ENCODE results near the gene CCDC178. TPM values are rescaled to one million over a fixed set of nuclear protein-coding genes. Genes with fewer than 3 reads are reported as not detected.

The CCDC178 gene
- total RNA-seq, 2 experiments from 2014 or later = not detected

DNA sequence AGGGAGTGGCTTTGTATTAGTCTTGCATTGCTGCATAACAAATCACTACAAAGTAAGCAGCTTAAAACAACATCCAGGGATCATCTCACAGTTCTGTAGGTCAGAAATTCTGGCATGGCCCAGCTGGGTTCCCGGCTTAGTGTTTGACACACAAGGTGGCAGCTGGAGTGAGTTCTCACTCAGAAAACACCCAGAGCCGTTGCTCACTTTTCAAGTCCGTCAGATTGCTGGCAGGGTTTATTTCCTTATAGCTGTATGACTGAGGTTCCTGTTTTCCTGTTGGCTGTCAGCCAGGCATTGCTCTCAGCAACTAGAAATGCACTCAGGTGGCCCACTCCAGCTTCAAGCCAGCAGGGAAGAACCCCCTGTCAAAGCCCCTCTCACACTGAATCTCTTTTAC is 324.1 kb downstream of the CCDC178 start:
- Mint-ChIP-seq H3K9me3 (peaks cover 13% of the 10 kb centered on the region), H3K36me3 (ENCODE audit: low read depth) (no peaks in the 10 kb centered on the region), H3K4me3 (no peak overlapping the region), H3K4me1 (ENCODE audit: low read depth) (no peaks in the 10 kb centered on the region), H3K27me3 (no peaks in the 10 kb centered on the region), H3K27ac (no peak overlapping the region)
- ATAC-seq (no peak), DNase-seq (no peak)
- POLR2A ChIA-PET = no interaction called here
- TF ChIP-seq, protein P1, sequence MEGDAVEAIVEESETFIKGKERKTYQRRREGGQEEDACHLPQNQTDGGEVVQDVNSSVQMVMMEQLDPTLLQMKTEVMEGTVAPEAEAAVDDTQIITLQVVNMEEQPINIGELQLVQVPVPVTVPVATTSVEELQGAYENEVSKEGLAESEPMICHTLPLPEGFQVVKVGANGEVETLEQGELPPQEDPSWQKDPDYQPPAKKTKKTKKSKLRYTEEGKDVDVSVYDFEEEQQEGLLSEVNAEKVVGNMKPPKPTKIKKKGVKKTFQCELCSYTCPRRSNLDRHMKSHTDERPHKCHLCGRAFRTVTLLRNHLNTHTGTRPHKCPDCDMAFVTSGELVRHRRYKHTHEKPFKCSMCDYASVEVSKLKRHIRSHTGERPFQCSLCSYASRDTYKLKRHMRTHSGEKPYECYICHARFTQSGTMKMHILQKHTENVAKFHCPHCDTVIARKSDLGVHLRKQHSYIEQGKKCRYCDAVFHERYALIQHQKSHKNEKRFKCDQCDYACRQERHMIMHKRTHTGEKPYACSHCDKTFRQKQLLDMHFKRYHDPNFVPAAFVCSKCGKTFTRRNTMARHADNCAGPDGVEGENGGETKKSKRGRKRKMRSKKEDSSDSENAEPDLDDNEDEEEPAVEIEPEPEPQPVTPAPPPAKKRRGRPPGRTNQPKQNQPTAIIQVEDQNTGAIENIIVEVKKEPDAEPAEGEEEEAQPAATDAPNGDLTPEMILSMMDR (IDR thresholded peaks at IDR 0.05) = no peak
- intact Hi-C loops (cut with micrococcal nuclease) = no loop called here
- CTCF ChIA-PET = no interaction called here

DNA sequence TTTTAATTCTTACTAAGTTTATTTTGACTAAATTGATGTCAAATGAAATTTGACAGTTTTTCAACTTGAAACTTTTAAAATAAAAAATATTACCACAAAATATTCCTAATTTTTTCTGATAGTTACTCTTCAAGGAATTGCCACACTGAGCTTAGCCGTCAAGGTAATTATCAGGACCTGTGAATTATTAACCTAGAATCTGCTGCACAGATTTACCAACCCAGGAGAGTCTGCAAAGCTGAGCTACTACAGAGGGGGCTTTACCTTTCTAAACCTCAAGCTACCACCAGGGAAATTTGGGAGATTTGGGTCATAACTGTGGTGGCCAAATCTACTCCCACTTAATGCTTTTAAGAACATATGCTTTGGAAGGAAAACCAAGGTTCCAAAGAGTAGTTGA is 324.6 kb downstream of the CCDC178 start:
- Mint-ChIP-seq H3K4me1 (ENCODE audit: low read depth) (no peaks in the 10 kb centered on the region), H3K36me3 (ENCODE audit: low read depth) (no peaks in the 10 kb centered on the region), H3K4me3 (no peak overlapping the region), H3K27me3 (no peaks in the 10 kb centered on the region), H3K9me3 (peaks cover 13% of the 10 kb centered on the region), H3K27ac (no peak overlapping the region)
- intact Hi-C loops (cut with micrococcal nuclease) = no loop called here
- CTCF ChIA-PET = no interaction called here
- DNase-seq (no peak), ATAC-seq (no peak)
- TF ChIP-seq, protein P1 (IDR thresholded peaks at IDR 0.05) = no peak
- POLR2A ChIA-PET = no interaction called here

DNA sequence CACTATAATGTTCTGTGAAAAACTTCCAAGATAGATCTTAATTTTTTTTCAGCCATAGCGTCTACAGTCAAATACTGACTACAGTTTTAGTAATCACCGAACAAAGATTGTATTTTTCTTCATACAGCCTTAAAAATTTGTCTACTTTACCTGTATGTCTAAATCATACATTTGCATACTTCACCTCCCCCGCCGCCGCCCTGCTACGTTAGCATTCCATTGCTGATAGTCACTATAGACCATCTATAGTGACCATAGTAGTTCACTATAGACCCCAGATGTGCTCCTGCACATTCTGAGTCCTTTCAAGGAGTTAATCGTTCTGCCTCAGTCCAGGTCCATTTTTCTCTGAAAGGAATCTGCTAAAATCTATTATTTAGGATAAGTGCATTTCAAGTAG is 325.0 kb downstream of the CCDC178 start:
- Mint-ChIP-seq H3K4me1 (ENCODE audit: low read depth) (no peaks in the 10 kb centered on the region), H3K36me3 (ENCODE audit: low read depth) (no peaks in the 10 kb centered on the region), H3K27ac (no peak overlapping the region), H3K9me3 (peaks cover 13% of the 10 kb centered on the region), H3K27me3 (no peaks in the 10 kb centered on the region), H3K4me3 (no peak overlapping the region)
- CTCF ChIA-PET = no interaction called here
- POLR2A ChIA-PET = no interaction called here
- intact Hi-C loops (cut with micrococcal nuclease) = no loop called here
- DNase-seq (no peak), ATAC-seq (no peak)
- TF ChIP-seq, protein P1 (IDR thresholded peaks at IDR 0.05) = no peak

DNA sequence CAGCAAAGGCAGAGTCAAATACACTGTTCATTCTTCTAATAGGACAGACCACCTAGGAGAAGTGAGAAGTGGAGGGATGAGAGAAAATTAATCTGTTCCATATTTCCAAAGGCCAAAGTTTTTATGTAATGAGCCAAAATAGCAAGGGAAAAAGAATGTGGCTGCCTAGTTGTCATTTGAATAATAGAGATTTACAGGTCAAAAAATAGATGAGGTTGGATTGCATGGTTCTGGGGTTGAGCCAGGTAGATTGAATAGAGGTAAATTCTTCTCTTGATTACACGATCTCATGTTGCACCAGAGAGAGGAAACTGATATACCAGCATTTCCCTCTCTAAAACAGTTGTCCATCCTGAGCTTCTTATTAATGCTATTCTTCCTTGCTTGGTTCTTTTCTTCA is 325.8 kb downstream of the CCDC178 start:
- Mint-ChIP-seq H3K27ac (no peak overlapping the region), H3K4me1 (ENCODE audit: low read depth) (no peaks in the 10 kb centered on the region), H3K27me3 (no peaks in the 10 kb centered on the region), H3K9me3 (peaks cover 10% of the 10 kb centered on the region), H3K36me3 (ENCODE audit: low read depth) (no peaks in the 10 kb centered on the region), H3K4me3 (no peak overlapping the region)
- CTCF ChIA-PET = no interaction called here
- POLR2A ChIA-PET = no interaction called here
- no peak for DNase-seq
- intact Hi-C loops (cut with micrococcal nuclease) = loop anchor here (5.0 kb wide), 1 partner anchor 107 kb away; no protein-coding TSS in a partner anchor
- ATAC-seq = no peak
- TF ChIP-seq, protein P1 (IDR thresholded peaks at IDR 0.05) = no peak

DNA sequence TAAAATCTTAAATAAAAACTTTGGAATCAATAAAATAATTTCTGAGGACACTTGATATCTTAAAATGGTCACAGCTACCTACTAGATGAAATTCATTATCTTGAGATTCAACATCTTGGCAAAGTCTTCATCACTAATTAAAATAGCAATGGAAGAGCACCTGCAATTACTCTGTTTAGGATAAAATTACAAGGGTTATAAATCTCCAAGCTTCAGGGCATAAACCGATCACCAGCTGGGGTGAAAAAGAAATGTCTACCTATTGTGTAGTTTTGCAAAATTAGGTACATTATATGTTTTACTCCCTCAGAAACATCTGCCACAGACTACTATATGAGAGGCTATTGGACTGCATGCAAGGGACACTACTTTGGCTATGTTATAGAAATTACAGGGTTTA is 327.1 kb downstream of the CCDC178 start:
- no peaks in the 10 kb centered on the region for H3K27me3 Mint-ChIP-seq
- POLR2A ChIA-PET = no interaction called here
- H3K4me3 Mint-ChIP-seq = no peak overlapping the region
- H3K36me3 Mint-ChIP-seq (ENCODE audit: low read depth) = no peaks in the 10 kb centered on the region
- no peak for DNase-seq
- intact Hi-C loops (cut with micrococcal nuclease) = loop anchor here (5.0 kb wide), 1 partner anchor 106 kb away; no protein-coding TSS in a partner anchor
- no peak overlapping the region for H3K27ac Mint-ChIP-seq
- peaks cover 10% of the 10 kb centered on the region for H3K9me3 Mint-ChIP-seq
- CTCF ChIA-PET = no interaction called here
- ATAC-seq = no peak
- no peaks in the 10 kb centered on the region for H3K4me1 Mint-ChIP-seq (ENCODE audit: low read depth)
- TF ChIP-seq, protein P1 (IDR thresholded peaks at IDR 0.05) = no peak

All from activated CD8-positive, alpha-beta T cell treated with anti-CD3 and anti-CD28 coated beads for 36 hours (primary cell).